BLaER1 (cell line): Measurements from ENCODE around the gene MYO1D.

Experiments used
- H3K27ac ChIP-seq: shearing (Covaris generic); formaldehyde crosslinking; 2 replicates; pipeline ENCODE4 v1.8.1; 2022
- H3K27me3 ChIP-seq: shearing (Covaris generic); formaldehyde crosslinking; 2 replicates; pipeline ENCODE4 v1.8.1; 2022
- H3K36me3 ChIP-seq: shearing (Covaris generic); formaldehyde crosslinking; 2 replicates; pipeline ENCODE4 v1.8.1; 2022
- H3K4me1 ChIP-seq: shearing (Covaris generic); formaldehyde crosslinking; 2 replicates; pipeline ENCODE4 v1.8.1; 2022
- H3K4me2 ChIP-seq: shearing (Covaris generic); formaldehyde crosslinking; 2 replicates; pipeline ENCODE4 v1.8.1; 2022
- H3K4me3 ChIP-seq: shearing (Covaris generic); formaldehyde crosslinking; 2 replicates; pipeline ENCODE4 v1.8.1; 2022
- H3K9ac ChIP-seq: shearing (Covaris generic); formaldehyde crosslinking; 2 replicates; pipeline ENCODE4 v1.8.1; 2022
- H3K9me3 ChIP-seq: shearing (Covaris generic); formaldehyde crosslinking; 2 replicates; pipeline ENCODE4 v1.8.1; 2022
- H4K20me1 ChIP-seq: shearing (Covaris generic); formaldehyde crosslinking; 2 replicates; pipeline ENCODE4 v1.8.1; 2022
- Cebpa-rat ChIP-seq: shearing (Covaris generic); IDR thresholded peaks from 2 replicates; pipeline ENCODE4 v1.8.1; 2022

MYO1D gene

DNA sequence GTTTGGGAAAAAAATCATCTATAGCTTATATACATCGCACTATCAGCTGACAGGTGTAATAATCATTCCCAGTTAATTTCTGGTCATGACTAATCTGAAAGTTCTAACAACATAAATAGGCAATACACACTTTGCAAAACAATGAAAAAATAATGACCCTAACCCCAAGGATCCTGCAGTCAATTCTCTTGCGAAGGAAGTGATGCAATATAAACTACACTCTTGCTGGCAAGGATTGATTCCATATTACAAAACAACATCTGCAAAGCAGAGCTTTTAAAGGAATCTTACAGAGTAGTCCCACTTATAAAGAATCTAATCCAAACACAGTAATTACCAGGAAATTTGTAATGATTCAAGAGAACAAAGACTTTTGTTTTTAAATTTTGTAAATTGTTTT is 73.4 kb downstream of the MYO1D start:
- H3K27ac ChIP-seq, result no peak overlapping the region
- no peak for TF ChIP-seq Cebpa-rat
- no peak overlapping the region for H3K4me2 ChIP-seq

DNA sequence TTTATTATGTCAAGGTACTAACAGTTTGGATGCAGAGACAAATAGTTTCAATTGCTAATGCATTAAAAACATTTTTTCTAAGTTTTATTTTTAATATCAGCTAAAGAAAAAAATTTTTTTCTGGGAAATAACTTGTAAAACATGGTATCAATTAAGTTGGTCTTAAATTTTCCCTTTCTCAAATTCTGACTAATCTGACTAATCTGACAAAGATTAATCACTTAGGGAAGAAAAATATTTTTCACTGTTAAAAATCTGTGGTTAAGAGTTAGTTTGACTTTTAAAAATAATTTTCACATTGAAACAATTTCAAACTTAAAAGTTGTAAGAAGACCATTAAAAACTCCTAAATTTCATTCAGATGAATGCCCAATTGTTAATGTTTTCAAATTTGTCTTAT is 74.6 kb downstream of the MYO1D start:
- H3K27ac ChIP-seq, result no peak overlapping the region
- H3K36me3 ChIP-seq, result no peaks in the 10 kb centered on the region
- no peaks in the 10 kb centered on the region for H4K20me1 ChIP-seq

More for the DNA sequence above, 73.4 kb downstream of the MYO1D start:
- Histone ChIP-seq H3K36me3 (no peaks in the 10 kb centered on the region), H3K9me3 (no peaks in the 10 kb centered on the region), H3K9ac (no peak overlapping the region), H3K27me3 (no peaks in the 10 kb centered on the region), H3K4me1 (no peaks in the 10 kb centered on the region), H3K4me3 (no peak overlapping the region), H4K20me1 (no peaks in the 10 kb centered on the region)

DNA sequence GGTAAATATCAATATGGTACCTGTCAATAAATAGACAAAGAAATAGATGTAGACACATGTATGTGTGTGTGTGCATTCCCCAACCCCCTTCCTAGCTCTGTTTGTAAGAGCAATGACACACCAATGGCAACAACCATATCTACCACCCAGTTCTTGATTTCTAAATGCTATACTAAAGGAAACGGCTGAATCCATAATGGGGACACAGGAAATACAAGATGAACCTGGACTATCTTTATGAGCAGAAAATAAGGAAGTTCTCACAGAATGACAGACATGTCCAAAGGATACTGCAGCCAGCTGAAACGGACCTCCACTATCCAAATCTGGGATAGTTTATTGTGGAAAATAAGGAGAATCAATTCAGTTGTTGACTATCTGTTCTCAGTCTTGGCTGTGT is 75.3 kb downstream of the MYO1D start:
- Histone ChIP-seq H3K4me3 (no peak overlapping the region), H3K27me3 (no peaks in the 10 kb centered on the region), H4K20me1 (no peaks in the 10 kb centered on the region), H3K4me1 (no peaks in the 10 kb centered on the region), H3K4me2 (no peak overlapping the region), H3K36me3 (no peaks in the 10 kb centered on the region), H3K9me3 (no peaks in the 10 kb centered on the region), H3K9ac (no peak overlapping the region), H3K27ac (no peak overlapping the region)
- no peak for TF ChIP-seq Cebpa-rat

More for the DNA sequence above, 74.6 kb downstream of the MYO1D start:
- no peak overlapping the region for H3K4me3 ChIP-seq
- H3K4me1 ChIP-seq, result no peaks in the 10 kb centered on the region
- no peaks in the 10 kb centered on the region for H3K27me3 ChIP-seq
- H3K9ac ChIP-seq, result no peak overlapping the region
- no peaks in the 10 kb centered on the region for H3K9me3 ChIP-seq
- H3K4me2 ChIP-seq, result no peak overlapping the region
- no peak for TF ChIP-seq Cebpa-rat

DNA sequence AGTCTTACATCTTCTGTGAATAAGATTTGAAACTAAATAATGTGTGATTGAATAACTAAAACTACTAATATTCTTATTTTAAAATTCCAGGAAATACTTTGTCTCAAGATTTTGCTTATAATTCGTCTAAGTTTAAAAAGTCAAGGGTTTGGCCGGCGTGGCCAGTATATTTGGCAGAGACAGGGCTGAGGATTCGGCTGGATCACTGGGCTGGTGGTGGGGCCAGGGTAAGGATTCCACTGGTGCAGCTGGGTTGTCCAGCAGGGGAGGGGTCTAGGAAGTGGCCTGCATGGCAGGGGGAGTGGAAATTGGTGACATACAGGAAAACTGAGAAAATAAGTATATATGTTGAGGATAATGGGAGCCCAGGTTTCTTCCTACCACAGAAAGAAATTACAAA is 75.7 kb downstream of the MYO1D start:
- H3K4me3 ChIP-seq, result no peak overlapping the region
- H3K9me3 ChIP-seq, result no peaks in the 10 kb centered on the region
- no peaks in the 10 kb centered on the region for H3K27me3 ChIP-seq
- no peak overlapping the region for H3K9ac ChIP-seq
- H3K4me2 ChIP-seq, result no peak overlapping the region
- TF ChIP-seq Cebpa-rat, result no peak
- H4K20me1 ChIP-seq, result no peaks in the 10 kb centered on the region
- no peaks in the 10 kb centered on the region for H3K36me3 ChIP-seq
- H3K27ac ChIP-seq, result no peak overlapping the region
- H3K4me1 ChIP-seq, result no peaks in the 10 kb centered on the region

DNA sequence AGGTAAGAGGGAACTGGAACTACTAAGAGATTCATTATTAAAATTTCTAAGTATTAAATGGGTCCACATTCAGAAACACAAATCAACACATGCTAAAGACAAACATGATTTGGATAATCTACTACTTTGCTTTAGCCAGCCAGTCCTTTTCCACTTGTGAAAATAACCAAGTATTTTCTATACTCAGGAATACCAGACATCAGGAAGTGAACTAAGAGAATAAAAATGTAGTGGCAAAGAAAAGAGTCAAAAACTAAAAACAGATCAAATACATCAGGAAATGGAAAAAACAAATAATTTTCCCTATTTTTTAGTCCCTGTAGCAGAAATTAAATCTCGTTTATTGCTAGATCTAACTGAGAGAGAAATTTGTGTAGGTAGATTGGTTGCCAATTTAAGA is 78.0 kb downstream of the MYO1D start:
- no peak overlapping the region for H3K4me2 ChIP-seq
- H3K4me3 ChIP-seq, result no peak overlapping the region
- no peaks in the 10 kb centered on the region for H3K27me3 ChIP-seq
- H3K36me3 ChIP-seq, result no peaks in the 10 kb centered on the region
- TF ChIP-seq Cebpa-rat, result no peak
- H4K20me1 ChIP-seq, result no peaks in the 10 kb centered on the region
- H3K27ac ChIP-seq, result no peak overlapping the region
- no peak overlapping the region for H3K9ac ChIP-seq
- H3K4me1 ChIP-seq, result no peaks in the 10 kb centered on the region
- no peaks in the 10 kb centered on the region for H3K9me3 ChIP-seq

DNA sequence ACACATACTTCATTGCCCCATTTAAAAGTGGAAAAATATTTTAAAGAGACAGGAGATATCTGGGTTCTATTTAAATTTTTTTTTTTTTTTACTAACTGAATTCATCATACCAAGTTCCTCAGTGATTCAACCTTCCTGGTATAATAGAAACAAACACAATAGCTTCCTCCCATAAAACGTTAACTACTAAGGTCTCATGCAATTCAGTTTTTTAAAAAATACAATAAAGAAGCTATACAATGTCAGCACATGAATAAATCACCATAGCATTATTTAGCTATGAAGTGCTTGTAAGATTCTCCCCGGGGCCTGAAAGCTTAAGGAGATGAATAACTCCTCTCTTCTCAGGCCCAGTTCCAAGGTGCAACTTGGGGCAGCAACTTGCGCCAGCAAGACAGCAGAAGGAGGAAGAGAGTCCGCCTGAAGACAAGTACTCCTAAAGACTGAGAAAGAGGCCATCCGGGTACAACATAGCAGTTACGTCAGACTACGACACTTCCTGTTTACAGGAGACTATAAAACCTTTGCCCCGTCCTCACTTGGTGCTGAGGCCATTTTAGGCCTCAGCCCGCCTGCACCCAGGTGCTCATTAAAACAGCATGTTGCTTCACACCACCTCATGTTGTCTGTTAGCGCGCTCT is 81.5 kb downstream of the MYO1D start:
- Histone ChIP-seq H3K27me3 (no peaks in the 10 kb centered on the region), H3K27ac (no peak overlapping the region), H3K4me1 (no peaks in the 10 kb centered on the region), H3K4me3 (no peak overlapping the region), H3K9me3 (no peaks in the 10 kb centered on the region), H3K36me3 (no peaks in the 10 kb centered on the region), H3K4me2 (no peak overlapping the region), H3K9ac (no peak overlapping the region), H4K20me1 (no peaks in the 10 kb centered on the region)
- TF ChIP-seq Cebpa-rat, result no peak

DNA sequence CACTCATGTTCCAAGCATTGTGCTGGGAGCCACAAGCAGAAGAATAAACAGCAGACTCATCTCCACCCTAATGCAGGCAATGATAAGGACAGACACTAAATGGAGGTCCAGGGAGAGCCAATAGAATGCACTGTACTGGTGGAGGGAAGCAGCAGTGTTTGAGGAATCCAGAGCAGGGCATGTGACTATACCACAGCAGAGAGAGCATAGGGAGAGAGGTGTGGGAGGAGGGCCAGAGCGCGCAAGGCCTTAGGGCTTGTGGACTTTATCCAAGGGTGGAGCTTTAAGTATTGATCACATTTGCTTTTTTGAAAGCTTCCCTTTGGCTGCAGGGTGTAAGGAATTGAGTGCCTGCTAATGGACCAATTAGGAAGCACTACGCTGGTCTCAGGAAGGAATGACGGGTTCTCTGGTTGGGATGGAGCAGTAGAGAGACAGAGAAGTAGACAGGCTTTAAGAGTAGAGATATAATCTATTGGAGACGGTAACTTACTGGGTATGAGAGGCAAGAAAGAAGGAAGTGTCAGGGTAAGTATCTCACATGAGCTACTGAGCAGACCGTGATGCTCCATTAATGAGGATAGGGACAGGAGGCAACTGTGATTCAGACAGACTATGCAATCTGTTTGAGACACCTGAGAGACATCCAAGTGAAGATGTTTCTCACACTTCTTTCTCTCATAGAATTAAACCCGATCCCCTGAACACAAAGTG is 82.2 kb downstream of the MYO1D start:
- no peaks in the 10 kb centered on the region for H3K4me1 ChIP-seq
- H3K36me3 ChIP-seq, result no peaks in the 10 kb centered on the region
- no peak overlapping the region for H3K4me2 ChIP-seq
- H3K9ac ChIP-seq, result no peak overlapping the region
- no peaks in the 10 kb centered on the region for H3K9me3 ChIP-seq
- H3K27me3 ChIP-seq, result no peaks in the 10 kb centered on the region
- no peak overlapping the region for H3K27ac ChIP-seq
- H3K4me3 ChIP-seq, result no peak overlapping the region
- H4K20me1 ChIP-seq, result no peaks in the 10 kb centered on the region
- TF ChIP-seq Cebpa-rat, result no peak

DNA sequence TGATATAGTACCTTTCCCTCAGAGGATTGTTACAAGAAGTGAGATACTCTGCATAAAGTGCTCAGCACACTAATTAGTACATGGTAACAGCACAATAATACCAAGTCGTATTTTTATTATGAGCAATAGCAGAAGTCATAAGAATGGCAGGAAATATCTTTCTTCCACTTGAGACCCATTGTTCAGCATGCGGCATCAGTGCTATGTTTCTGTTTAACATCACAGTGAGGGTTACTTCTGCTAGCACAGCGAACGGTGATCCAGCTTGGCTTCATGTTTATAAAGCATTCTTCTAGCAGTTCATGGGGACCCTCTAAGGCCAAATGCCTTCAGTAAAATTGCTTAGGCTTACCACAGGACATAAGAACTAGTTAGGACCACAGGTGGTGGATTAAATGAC is 83.1 kb downstream of the MYO1D start:
- Histone ChIP-seq H3K27ac (no peak overlapping the region), H3K9ac (no peak overlapping the region), H3K4me1 (no peaks in the 10 kb centered on the region)

DNA sequence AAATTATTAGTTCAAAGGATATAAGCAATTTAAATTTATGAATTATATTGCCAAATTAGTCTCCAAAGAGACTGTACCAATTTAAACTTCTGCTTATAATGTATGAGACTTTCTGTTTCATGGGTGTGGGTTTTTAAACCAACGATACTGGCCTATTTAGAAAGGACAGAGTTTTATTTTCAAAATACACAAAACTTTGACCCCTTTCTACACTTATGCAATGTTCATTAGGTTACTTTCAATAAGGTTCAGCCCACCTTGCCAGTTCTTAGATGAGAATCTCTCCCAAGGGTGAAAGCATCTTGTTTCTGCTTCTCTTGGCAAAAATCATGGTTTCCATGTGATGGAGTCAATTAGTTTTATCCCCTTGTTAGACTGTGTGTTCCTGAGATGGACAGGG is 84.7 kb downstream of the MYO1D start:
- no peak overlapping the region for H3K4me2 ChIP-seq
- no peaks in the 10 kb centered on the region for H3K27me3 ChIP-seq
- no peaks in the 10 kb centered on the region for H3K36me3 ChIP-seq
- no peak overlapping the region for H3K4me3 ChIP-seq
- no peaks in the 10 kb centered on the region for H3K4me1 ChIP-seq
- TF ChIP-seq Cebpa-rat, result no peak
- H3K9me3 ChIP-seq, result 0 out of 2 replicates have a peak, but pooled peaks cover 3% of the 10 kb centered on the region
- H3K27ac ChIP-seq, result no peak overlapping the region
- H4K20me1 ChIP-seq, result no peaks in the 10 kb centered on the region
- H3K9ac ChIP-seq, result no peak overlapping the region

More for the DNA sequence above, 83.1 kb downstream of the MYO1D start:
- no peak overlapping the region for H3K4me2 ChIP-seq
- H3K4me3 ChIP-seq, result no peak overlapping the region
- no peaks in the 10 kb centered on the region for H3K36me3 ChIP-seq
- H4K20me1 ChIP-seq, result no peaks in the 10 kb centered on the region
- no peaks in the 10 kb centered on the region for H3K9me3 ChIP-seq
- TF ChIP-seq Cebpa-rat, result no peak
- no peaks in the 10 kb centered on the region for H3K27me3 ChIP-seq

DNA sequence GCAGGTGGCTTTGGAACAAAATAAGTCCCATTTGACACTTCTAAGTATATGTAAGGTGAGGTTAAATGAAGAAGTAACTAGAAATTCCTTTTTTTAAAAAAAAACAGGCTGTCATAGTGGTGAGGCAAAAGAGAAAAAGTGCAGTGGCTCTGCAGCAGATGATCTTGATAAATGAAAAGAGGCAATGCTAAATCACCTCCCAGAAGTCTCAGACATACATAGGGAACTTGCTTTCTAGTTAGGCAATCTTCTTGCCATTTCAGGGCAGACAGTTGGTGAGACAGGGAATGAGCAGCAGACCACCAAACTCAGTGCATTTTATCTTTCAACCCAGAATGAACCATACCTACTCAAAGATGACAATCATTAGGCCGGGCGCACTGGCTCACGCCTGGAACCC is 90.8 kb downstream of the MYO1D start:
- H3K9ac ChIP-seq, result no peak overlapping the region
- TF ChIP-seq Cebpa-rat, result no peak
- H4K20me1 ChIP-seq, result peaks cover 5% of the 10 kb centered on the region; the same call in 1 of the 2 replicates
- H3K4me1 ChIP-seq, result no peaks in the 10 kb centered on the region
- H3K4me3 ChIP-seq, result no peak overlapping the region
- H3K9me3 ChIP-seq, result 0 out of 2 replicates have a peak, but pooled peaks cover 3% of the 10 kb centered on the region
- H3K27me3 ChIP-seq, result no peaks in the 10 kb centered on the region
- H3K4me2 ChIP-seq, result no peak overlapping the region
- H3K36me3 ChIP-seq, result no peaks in the 10 kb centered on the region
- no peak overlapping the region for H3K27ac ChIP-seq
